HFFc6 (cell line): ENCODE data around the gene ARHGAP26. TPM values are rescaled to one million over a fixed set of nuclear protein-coding genes. Genes with fewer than 3 reads are reported as not detected.

Experiments used
- DNase-seq: peaks from one replicate; pipeline ENCODE4 v3.0.0-alpha.2; 2018
- H3K27ac Mint-ChIP-seq: 2 replicates; pipeline ENCODE4 v1.8.0; 2020; ENCODE audit warnings: mild to moderate bottlenecking, mixed read lengths
- H3K27me3 Mint-ChIP-seq: 2 replicates; pipeline ENCODE4 v1.8.0; 2021; ENCODE audit warnings: mild to moderate bottlenecking, moderate library complexity, mixed read lengths; ENCODE audit not compliant: insufficient read depth
- H3K36me3 Mint-ChIP-seq: 2 replicates; pipeline ENCODE4 v1.8.0; 2021; ENCODE audit warnings: low read depth, mixed read lengths
- H3K4me1 Mint-ChIP-seq: 2 replicates; pipeline ENCODE4 v1.8.0; 2020; ENCODE audit warnings: low read depth, mixed read lengths
- H3K4me3 Mint-ChIP-seq: 2 replicates; pipeline ENCODE4 v1.8.0; 2020; ENCODE audit warnings: mild to moderate bottlenecking, moderate library complexity, mixed read lengths
- H3K9me3 Mint-ChIP-seq: 2 replicates; pipeline ENCODE4 v1.8.0; 2020; ENCODE audit warnings: mild to moderate bottlenecking, mixed read lengths
- CTCF ChIP-seq: fragments of 200-600 bp; sonication (generic); IDR thresholded peaks from 2 replicates; pipeline ENCODE4 v1.5.0; 2021; ENCODE audit warnings: antibody characterized with exemption, mild to moderate bottlenecking
- total RNA-seq, 6 experiments: library from RNA; stranded (reverse); fragmentation: NEBNext Ultra II Directional; extraction: Animal tissue kit (Norgen Biotek cat#: 25700); gene quantifications; 2 replicates in 1 of 6; 3 replicates in 5 of 6; pipeline ENCODE4 v1.2.3, GENCODE V29; 2021

Gene ARHGAP26
- total RNA-seq, 6 experiments from 2014 or later, result 2.3 to 3.6 (median 3.1) TPM

DNA sequence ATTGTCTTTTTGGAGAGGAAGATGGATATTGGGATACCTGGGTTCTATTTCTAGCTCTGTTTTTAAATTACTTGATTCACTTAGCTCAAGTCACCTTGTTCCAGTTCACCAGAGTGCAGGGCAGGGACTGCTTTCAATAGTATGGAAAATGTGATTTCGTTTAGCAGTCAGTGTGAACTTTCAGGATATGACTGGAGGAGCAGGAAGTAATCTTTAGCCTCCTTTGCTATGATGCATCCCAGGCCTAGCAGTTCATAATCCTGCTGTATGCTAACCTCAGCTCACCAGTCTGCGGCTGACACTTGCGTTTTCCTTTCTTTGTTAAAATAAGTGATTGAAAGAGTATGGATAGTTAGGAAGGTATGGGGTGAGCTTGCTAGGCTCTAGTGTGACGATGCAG is 169.7 kb downstream of the ARHGAP26 start:
- Mint-ChIP-seq H3K9me3 (no peaks in the 10 kb centered on the region), H3K4me1 (peaks cover 22% of the 10 kb centered on the region), H3K36me3 (no peaks in the 10 kb centered on the region), H3K27ac (no peak overlapping the region), H3K27me3 (peaks cover 2% of the 10 kb centered on the region; the same call in 1 of the 2 replicates), H3K4me3 (no peak overlapping the region)
- TF ChIP-seq CTCF, result no peak
- no peak for DNase-seq

DNA sequence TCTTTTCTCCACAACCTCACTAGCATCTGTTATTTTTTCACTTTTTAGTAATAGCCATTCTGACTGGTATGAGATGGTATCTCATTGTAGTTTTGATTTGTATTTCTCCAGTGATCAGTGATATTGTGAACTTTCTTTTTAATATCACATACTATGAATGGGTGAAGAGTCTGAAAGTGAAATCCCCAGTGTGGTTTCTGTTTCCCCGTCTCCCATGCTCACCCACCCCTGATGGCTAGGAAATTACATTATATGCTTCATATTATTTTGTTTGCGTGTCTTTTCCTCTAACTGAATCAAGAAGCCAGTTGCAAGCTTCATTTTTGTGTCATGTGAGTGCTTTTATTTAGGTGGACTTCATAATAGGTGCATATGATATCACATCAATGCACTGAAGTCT is 171.1 kb downstream of the ARHGAP26 start:
- Mint-ChIP-seq H3K4me1 (peaks cover 15% of the 10 kb centered on the region), H3K36me3 (no peaks in the 10 kb centered on the region), H3K4me3 (no peak overlapping the region), H3K27ac (no peak overlapping the region), H3K27me3 (peaks cover 2% of the 10 kb centered on the region; the same call in 1 of the 2 replicates), H3K9me3 (no peaks in the 10 kb centered on the region)
- no peak for TF ChIP-seq CTCF
- no peak for DNase-seq

DNA sequence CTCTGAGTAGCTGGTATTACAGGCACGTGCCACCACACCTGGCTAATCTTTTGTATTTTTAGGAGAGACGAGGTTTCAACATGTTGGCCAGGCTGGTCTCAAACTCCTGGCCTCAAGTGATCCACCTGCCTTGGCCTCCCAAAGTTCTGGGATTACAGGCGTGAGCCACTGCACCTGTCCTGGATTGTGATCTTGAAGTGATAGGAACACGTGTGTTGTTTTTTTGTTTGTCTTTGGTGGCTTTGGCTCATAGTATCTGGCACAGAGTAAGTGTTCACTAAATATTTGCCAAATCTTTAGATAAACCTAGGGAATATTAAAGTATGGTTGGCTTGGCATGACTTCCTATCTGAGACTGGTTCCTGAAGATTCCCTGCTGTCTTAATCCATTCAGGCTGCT is 172.7 kb downstream of the ARHGAP26 start:
- H3K27me3 Mint-ChIP-seq, result peaks cover 2% of the 10 kb centered on the region; the same call in 1 of the 2 replicates
- peaks cover 15% of the 10 kb centered on the region for H3K4me1 Mint-ChIP-seq
- no peaks in the 10 kb centered on the region for H3K9me3 Mint-ChIP-seq
- DNase-seq, result no peak
- H3K4me3 Mint-ChIP-seq, result no peak overlapping the region
- no peaks in the 10 kb centered on the region for H3K36me3 Mint-ChIP-seq
- no peak for TF ChIP-seq CTCF
- no peak overlapping the region for H3K27ac Mint-ChIP-seq

DNA sequence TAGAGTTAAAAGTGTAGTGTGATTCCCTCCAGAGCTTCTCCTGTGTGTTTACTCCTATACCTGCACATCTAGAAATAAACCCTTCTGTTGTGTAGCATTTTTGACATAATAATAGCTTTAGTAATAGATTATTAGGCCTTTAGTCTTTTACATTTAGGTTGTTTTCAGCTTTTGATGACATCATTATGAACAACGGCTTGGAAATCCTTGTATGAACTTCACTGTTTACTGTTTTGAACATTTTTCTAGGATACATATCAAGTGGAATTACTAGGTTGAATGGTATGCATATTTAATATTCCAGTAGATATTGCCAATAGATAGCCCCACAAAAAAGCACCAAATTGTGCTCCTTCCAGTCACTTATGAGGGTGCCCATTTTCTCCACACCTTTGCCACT is 174.0 kb downstream of the ARHGAP26 start:
- peaks cover 15% of the 10 kb centered on the region for H3K4me1 Mint-ChIP-seq
- H3K4me3 Mint-ChIP-seq, result no peak overlapping the region
- peaks cover 2% of the 10 kb centered on the region; the same call in 1 of the 2 replicates for H3K27me3 Mint-ChIP-seq
- H3K36me3 Mint-ChIP-seq, result no peaks in the 10 kb centered on the region
- DNase-seq, result peak; percentile 21
- TF ChIP-seq CTCF, result no peak
- H3K9me3 Mint-ChIP-seq, result no peaks in the 10 kb centered on the region
- peak overlapping the region; percentile 51 for H3K27ac Mint-ChIP-seq

DNA sequence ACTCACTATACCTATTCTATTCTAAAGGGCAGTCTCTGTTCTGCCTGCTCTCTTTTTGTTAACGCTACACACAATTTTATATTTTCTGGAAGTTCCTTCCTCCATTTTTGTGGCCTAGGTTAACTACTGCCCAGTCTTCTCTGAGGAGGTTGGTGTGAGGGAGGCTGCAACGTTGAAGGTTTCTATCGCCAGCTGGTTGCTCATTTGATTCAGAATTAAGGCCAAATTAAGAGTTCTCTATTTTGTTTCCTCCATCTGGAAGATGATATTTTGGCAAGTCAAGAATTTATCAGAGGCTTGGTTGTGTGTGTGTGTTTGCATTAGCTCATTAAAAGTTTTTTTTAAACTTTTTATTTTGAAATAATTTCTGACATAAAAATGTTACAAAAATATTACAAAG is 175.1 kb downstream of the ARHGAP26 start:
- Mint-ChIP-seq H3K9me3 (no peaks in the 10 kb centered on the region), H3K4me3 (no peak overlapping the region), H3K4me1 (peaks cover 15% of the 10 kb centered on the region), H3K27me3 (no peaks in the 10 kb centered on the region; the same call in none of the 2 replicates), H3K36me3 (no peaks in the 10 kb centered on the region), H3K27ac (no peak overlapping the region)
- no peak for DNase-seq
- TF ChIP-seq CTCF, result no peak

- DNase-seq, result no peak
- H3K4me1 Mint-ChIP-seq, result peaks cover 15% of the 10 kb centered on the region
- no peak overlapping the region for H3K4me3 Mint-ChIP-seq
- no peaks in the 10 kb centered on the region for H3K9me3 Mint-ChIP-seq
- TF ChIP-seq CTCF, result no peak
- H3K27me3 Mint-ChIP-seq, result no peaks in the 10 kb centered on the region; the same call in none of the 2 replicates
- H3K36me3 Mint-ChIP-seq, result no peaks in the 10 kb centered on the region
- H3K27ac Mint-ChIP-seq, result no peak overlapping the region
These were observed 175.7 kb downstream of the ARHGAP26 start for GRCh38 chr5:142945845-142946244.
